ENCODE data around the gene CRTC3.

GRCh38 chr15:90660195-90660998 lies 130.7 kb downstream of the CRTC3 start:
- TF ChIP-seq CTCF (conservative IDR thresholded peaks at IDR 0.05 in 1 of 2, IDR thresholded peaks at IDR 0.05 in 1 of 2; ENCODE audit: low read depth in 1 of 2, low read length in 2 of 2) (no peak), EZH2 (IDR thresholded peaks at IDR 0.05; ENCODE audit: low read length, missing control alignments) (no peak)

Data from fibroblast of lung (primary cell).